GM18868 (cell line): ENCODE measurements around the gene NTM.

ENCODE experiments used
- ATAC-seq: cut with Tn5 transposase; IDR thresholded peaks from one replicate; pipeline ENCODE4 v1.9.1; 2021; ENCODE audit warnings: mild to moderate bottlenecking, moderate library complexity; ENCODE audit not compliant: unreplicated experiment

NTM gene

GRCh38 chr11:131540676-131541075 is 170.3 kb downstream of the NTM start:
- ATAC-seq, result no peak

- no peak for ATAC-seq
Observed at GRCh38 chr11:131543389-131544025, 173.1 kb downstream of the NTM start.

GRCh38 chr11:131544591-131544990 is 174.2 kb downstream of the NTM start:
- ATAC-seq, result no peak

- ATAC-seq, result no peak
Observed at GRCh38 chr11:131546218-131546895, 175.9 kb downstream of the NTM start.

- no peak for ATAC-seq
Observed at GRCh38 chr11:131549099-131549498, 178.7 kb downstream of the NTM start.

GRCh38 chr11:131549770-131550169 is 179.4 kb downstream of the NTM start:
- ATAC-seq, result no peak

GRCh38 chr11:131560287-131560686 is 189.9 kb downstream of the NTM start:
- no peak for ATAC-seq

- no peak for ATAC-seq
Observed at GRCh38 chr11:131561501-131561900, 191.1 kb downstream of the NTM start.

- no peak for ATAC-seq
Observed at GRCh38 chr11:131561972-131562371, 191.6 kb downstream of the NTM start.

- no peak for ATAC-seq
Observed at GRCh38 chr11:131568318-131568717, 197.9 kb downstream of the NTM start.

- no peak for ATAC-seq
Observed at GRCh38 chr11:131571571-131571970, 201.2 kb downstream of the NTM start.

- no peak for ATAC-seq
Observed at GRCh38 chr11:131572423-131572822, 202.0 kb downstream of the NTM start.

- peak; percentile 88 for ATAC-seq
Observed at GRCh38 chr11:131579932-131580387, 209.5 kb downstream of the NTM start.

- no peak for ATAC-seq
Observed at GRCh38 chr11:131580476-131580875, 210.1 kb downstream of the NTM start.

- no peak for ATAC-seq
Observed at GRCh38 chr11:131581046-131581445, 210.6 kb downstream of the NTM start.

GRCh38 chr11:131582021-131582525 is 211.7 kb downstream of the NTM start:
- ATAC-seq, result no peak

- no peak for ATAC-seq
Observed at GRCh38 chr11:131583421-131583820, 213.0 kb downstream of the NTM start.

GRCh38 chr11:131583938-131584337 is 213.5 kb downstream of the NTM start:
- ATAC-seq, result no peak

- ATAC-seq, result no peak
Observed at GRCh38 chr11:131584785-131585592, 214.6 kb downstream of the NTM start.

GRCh38 chr11:131588057-131588456 is 217.6 kb downstream of the NTM start:
- no peak for ATAC-seq

GRCh38 chr11:131591051-131591461 is 220.6 kb downstream of the NTM start:
- no peak for ATAC-seq

- ATAC-seq, result no peak
Observed at GRCh38 chr11:131592152-131592551, 221.7 kb downstream of the NTM start.
